HG02840 (cell line): Measurements from ENCODE around the gene DNAH9.

Experiments used
- ATAC-seq: cut with Tn5 transposase; IDR thresholded peaks from one replicate; pipeline ENCODE4 v1.9.1; 2021; ENCODE audit warnings: mild to moderate bottlenecking, moderate library complexity, moderate number of reproducible peaks; ENCODE audit not compliant: unreplicated experiment, low FRiP score

Gene DNAH9

DNA sequence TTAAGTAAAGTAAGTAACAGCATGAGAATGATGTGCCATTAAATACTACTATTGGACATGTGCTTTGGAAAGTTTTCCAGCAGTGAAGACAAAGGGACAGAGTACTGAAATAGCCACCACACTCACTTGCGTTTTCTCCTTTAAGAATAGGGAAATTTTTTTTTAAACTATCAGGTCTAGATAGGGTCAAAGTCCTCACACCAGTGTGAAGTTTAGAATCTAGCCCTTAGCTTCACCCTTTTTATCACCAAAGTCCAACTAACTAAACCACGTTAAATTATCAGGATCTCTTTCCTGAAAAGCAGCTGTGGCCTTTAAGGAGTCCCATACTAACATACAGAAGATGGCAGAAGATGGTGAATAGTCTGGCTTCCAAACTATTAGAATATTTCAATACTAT lies 218.1 kb downstream of the DNAH9 start:
- no peak for ATAC-seq

DNA sequence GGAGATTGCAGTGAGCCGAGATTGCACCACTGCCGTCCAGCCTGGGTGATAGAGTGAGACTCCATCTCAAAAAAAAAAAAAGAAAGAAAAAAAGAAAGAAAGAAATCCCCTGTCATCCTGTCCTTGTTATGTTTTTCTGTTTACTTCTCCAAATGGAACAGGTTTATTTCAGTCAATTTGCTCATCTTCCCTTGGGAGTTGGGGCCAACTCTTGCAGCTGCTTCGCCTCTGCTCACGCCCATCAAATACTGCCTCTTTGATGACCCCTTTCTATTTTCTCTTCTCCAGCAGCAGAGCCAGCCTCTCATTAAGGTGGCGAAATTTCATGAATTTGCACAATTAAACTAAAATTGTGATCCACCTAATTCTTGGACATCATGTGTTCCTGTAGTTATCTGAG lies 225.6 kb downstream of the DNAH9 start:
- no peak for ATAC-seq

DNA sequence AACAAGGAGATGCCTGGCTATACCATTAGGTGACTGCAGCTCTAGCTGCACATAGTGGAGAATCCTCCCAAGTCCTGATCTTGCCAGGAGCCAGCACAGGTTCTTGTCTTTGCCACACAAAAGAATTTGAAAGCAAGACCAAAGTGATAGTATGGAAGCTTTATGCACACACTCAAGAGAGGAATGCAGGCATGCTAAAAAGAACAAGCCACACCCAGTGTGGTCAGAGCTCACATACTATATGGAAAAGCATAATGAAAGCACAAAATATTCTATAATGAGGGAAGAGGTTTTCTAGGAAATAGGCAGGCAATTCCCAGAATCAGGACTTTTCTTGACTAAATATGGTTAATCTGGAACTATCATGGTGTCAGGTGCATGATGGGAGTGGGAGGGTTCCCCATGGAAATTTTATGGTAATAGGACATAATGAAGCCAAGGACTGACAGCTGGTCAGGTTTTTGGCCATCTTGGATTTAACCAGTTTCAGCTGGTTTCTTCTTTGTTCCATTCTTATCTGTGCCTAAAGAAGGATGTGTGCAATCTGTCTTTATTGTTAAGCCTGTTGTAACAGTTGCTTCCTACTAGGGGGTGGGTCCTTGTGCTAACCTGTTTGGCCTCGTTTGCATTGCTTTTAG lies 227.4 kb downstream of the DNAH9 start:
- ATAC-seq = no peak

DNA sequence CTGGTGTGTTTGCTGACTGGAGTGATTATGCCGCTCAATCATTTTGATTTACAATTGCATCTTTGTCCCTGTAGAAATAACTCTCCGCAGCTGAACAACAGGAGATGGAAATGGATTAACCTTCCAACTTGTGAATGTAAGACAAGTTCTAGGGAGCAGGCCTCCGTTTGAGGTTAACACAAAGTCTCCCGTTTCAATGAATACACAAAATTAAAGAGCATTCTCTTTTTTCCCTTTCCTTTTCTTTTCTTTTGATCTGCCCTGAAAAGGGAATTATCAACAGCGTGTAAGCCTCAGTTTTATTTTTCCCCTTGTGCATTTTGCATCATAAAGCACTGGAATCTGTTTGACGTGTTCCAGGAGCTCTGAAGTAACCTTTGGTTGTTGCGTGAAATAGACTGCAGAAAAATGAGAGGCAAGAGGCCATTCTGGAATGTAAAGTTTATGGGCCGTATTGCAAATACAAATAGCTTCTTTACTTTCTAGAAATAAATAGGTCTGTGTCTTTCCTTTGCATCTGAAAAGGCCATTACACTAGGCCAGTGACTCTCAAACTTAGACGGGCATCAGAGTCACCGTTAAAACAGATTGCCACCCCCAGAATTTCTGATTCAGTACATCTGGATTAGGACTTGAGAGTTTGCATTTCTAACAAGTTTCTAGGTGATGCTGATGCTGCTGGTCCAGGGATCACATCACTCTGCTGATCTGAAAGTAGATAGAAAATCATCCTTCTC lies 234.3 kb downstream of the DNAH9 start:
- no peak for ATAC-seq

DNA sequence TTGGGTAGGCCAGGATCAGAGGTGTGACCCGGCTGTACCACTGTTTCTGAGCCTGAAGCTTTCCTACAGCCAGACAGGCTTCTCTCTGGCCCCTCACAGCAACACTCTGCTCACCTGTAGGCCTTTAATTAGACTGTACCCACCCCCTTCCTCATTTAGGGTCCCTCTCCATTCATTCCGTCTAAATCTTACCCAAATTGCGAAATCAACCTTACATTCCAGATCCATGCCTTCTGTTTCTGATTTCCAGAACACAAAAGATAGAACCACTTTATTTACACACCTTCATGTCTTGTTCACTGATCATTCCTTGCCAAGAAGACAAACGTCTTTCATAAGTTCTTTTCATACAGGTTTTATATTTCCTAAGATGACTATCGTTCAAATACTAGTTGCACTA lies 238.2 kb downstream of the DNAH9 start:
- ATAC-seq = no peak

DNA sequence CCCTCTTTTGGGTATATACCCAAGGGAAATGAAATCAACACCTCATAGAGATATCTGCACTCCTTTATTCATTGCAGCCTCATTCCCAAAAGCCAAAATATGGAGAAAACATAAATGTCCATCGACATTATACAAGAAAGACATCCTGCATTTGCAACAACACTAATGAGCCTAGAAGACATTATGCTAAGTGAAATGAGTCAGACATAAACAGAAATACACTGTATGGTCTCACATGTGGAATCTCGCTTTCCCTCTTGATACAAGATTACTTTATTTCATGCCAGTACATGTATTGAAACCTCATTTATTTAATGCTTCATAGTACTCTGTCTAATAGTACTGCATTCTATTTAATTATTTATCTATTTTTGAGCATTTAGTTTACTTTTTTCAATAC lies 241.8 kb downstream of the DNAH9 start:
- ATAC-seq = no peak

DNA sequence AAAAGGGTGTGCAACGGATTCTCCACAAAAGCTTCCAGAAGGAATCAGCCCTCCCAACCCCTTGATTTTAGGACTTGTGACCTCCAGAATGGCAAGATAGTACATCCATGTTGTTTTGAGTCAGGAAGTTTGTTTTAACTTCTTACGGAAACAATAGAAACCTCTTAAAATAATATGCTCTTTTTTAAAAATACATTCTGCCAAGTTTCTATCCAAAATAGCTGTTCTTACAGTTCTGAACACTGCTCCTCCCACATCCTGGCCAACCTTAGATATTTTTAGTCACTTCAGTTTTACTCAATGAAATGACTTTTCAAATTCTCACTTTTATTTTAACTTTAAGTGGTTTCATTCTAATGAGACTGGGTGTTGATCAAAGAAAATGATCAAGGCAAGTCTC lies 242.6 kb downstream of the DNAH9 start:
- no peak for ATAC-seq

- ATAC-seq = no peak
Measured at GRCh38 chr17:11848330-11848729, 250.1 kb downstream of the DNAH9 start.

DNA sequence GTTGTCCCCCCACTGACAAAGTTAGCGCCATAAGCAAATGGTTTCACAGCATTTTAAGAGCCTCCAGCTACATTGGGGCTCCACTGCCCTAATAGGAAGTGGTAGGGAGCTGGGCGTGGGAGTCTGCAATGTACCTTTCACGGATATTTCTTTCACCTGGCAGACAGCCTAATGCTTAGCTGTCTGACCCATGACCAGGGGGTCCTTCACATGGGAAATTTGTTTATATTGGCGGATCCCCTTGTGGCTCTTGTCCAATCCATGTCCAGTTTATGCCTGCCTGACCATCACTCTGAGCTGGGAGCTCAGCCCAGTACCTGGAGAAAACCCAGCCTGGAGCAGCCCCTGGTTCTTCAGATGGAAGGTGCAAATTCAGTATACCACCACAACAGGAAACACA lies 254.0 kb downstream of the DNAH9 start:
- ATAC-seq = no peak

DNA sequence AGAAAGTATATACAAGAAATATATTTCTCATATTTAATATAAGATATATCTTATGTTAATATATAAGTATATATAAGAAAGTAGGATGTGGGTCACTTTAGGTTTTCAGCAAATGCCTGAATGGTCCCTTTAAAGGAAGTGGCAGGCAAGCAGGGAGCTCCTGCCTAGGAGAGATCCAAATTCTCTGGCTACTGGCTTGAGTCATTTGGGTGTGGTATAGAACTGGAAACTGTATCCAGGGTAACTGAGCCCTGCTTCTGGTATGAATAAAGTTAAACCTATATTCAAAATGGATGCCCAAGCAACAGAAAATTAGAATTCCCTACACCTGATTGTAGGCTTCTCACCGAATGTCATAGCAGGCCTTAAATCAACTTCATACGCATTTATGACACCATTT lies 254.6 kb downstream of the DNAH9 start:
- no peak for ATAC-seq

DNA sequence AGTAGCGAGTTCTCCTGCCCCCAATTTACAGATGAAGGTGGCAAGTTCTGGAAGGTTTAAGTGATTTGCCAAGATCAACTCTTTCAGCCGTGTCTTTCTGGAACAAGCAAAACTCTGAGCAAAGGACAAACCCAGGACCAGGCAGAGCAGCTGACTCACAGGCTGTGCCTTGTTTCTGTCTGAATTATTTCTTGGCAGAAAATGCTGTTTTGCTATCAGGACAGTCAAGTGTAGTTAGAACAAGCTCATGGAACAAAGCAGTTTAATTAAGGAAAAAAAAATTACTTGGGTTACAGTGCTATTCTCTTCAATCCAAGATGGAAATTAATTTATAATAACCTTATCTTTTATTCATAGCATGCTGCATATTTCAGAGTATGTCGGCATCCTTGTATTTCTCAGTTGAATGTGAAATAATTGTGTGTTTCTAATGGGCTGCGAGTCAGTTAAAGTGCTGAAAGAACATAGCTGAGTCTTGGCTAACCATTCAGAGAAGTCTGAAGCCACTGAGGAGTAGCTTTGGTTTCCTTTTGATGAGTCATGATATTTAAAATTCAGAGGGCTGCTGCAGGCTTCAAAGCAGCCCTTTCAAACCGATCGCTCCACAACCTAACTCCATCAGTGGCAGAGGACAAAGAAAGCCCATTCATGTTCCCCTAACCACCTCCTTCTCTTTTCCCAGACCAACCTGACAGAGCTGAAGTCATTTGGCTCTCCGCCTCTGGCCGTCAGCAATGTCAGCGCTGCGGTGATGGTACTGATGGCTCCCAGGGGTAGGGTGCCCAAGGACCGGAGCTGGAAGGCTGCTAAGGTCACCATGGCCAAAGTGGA lies 255.3 kb downstream of the DNAH9 start:
- ATAC-seq = no peak

- ATAC-seq = no peak
Measured at GRCh38 chr17:11855306-11855705, 257.0 kb downstream of the DNAH9 start.

GRCh38 chr17:11857006-11857405 lies 258.7 kb downstream of the DNAH9 start:
- no peak for ATAC-seq

GRCh38 chr17:11869680-11870394 lies 271.6 kb downstream of the DNAH9 start:
- ATAC-seq = no peak

- ATAC-seq = no peak
Measured at GRCh38 chr17:11871773-11872172, 273.5 kb downstream of the DNAH9 start.

- no peak for ATAC-seq
Measured at GRCh38 chr17:11874756-11875155, 276.5 kb downstream of the DNAH9 start.

DNA sequence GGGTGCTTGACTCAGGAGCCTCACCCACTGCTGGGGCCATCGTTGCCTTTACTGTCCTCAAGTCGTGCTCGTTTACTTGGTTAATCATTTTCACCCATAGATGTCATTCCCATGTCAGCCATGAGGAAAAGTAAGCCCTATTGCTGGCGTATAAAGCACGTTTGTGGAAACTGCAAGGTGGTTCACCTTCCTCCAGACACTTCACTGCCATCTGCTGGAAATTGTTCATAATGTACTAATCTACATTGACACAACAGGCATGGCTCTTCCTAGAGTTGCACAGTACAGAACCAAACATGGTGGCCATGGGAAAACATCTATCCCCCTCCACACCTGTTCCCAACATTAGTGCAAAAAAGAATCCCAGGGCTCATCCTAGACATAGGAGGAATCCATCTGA lies 282.4 kb downstream of the DNAH9 start:
- no peak for ATAC-seq

DNA sequence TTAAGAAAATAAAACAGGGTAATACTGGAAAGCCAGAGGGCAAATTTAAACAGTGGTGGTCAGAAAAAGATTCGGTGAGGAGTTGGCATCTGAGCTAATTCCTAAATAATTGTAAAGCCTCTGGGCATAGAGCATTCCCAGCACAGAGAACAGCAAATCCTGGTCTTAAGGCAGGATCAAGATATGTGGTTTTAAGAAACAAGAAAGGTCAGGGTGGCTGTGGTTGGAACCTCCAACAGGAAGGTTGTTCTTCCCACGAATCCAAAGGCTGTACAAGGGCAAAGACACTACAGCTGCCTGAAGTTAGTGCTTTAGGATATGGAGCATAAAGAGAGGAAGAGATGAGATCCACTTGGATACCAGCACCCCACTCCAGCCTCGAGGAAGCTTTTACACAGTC lies 284.4 kb downstream of the DNAH9 start:
- ATAC-seq = no peak

GRCh38 chr17:11885051-11885450 lies 286.8 kb downstream of the DNAH9 start:
- ATAC-seq = no peak

DNA sequence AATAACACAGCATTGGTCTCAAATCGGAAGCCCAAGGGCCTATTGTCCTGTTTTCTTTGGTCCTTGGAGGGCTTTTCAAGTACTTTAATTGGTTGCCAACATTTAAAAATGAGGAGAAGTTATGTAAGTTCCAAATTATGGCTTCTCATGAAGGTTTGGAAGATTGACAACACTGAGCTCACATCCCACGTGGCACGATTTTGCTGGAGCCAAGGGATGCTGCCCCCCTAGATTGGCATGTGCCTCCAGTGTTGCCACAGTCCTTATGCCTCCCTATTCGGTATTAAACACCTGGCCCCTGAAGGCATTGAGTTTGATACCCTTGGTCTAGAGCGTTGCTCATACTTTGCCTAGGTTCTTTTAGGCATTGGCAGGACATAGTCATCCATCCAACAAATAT lies 291.0 kb downstream of the DNAH9 start:
- no peak for ATAC-seq

DNA sequence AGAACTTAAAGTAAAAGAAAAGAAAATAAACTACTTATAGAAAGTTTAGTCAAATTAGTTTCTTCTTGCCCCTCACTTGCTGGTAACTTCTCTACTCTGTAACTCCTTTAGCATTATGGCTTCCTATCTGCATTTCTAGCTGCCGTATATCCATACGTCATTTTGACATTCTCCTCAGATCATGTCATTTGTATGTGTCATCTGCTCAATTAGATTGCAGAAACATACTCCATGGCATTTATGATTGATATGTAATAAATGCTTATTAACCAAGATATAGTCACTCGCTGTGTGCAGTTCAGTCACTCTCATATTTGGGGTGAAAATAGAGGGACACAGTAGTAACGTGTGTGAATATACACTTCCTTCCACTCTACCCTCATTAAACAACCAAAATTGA lies 295.6 kb downstream of the DNAH9 start:
- no peak for ATAC-seq
